Measurements from ENCODE around the gene OR5T2. TPM values are rescaled to one million over a fixed set of nuclear protein-coding genes. Genes with fewer than 3 reads are reported as not detected.
"Not testable (repeated sequence)": the region's sequence is repeated elsewhere in the genome, so short reads cannot be mapped to it uniquely, and the experiment has no call there.

OR5T2 gene
- not detected for total RNA-seq
- long read RNA-seq = 0 reads

GRCh38 chr11:56234155-56234554 lies at the start of gene OR5T2:
Gene OR5T2 (minus strand): TSS chr11:56234255. CDS start chr11:56233062, 1,193 bp downstream.
- intact Hi-C loops (cut with DNase I) = no loop called here
- ATAC-seq (no peak), DNase-seq (ENCODE audit: missing footprints) (no peak)

- intact Hi-C loops (cut with DNase I) = no loop called here
- ATAC-seq = no peak
- no peak for DNase-seq (ENCODE audit: missing footprints)
These were observed 39.8 kb upstream of the OR5T2 start, which contains the start of gene OR5T1 for GRCh38 chr11:56273854-56274253. Gene OR5T1 (plus strand): TSS chr11:56274154. CDS start chr11:56275639, 1,485 bp downstream.

- intact Hi-C loops (cut with DNase I) = no loop called here
- no peak for ATAC-seq
These were observed 37.0 kb upstream of the OR5T2 start for GRCh38 chr11:56271092-56271491.

GRCh38 chr11:56251954-56252353 lies 17.9 kb upstream of the OR5T2 start, which contains the start of gene OR5T3:
Gene OR5T3 (plus strand): TSS chr11:56252254. CDS start chr11:56252254, 0 bp downstream.
- ATAC-seq (no peak), DNase-seq (ENCODE audit: missing footprints) (no peak)
- intact Hi-C loops (cut with DNase I) = no loop called here

More at GRCh38 chr11:56271092-56271491, 37.0 kb upstream of the OR5T2 start:
- no peak for DNase-seq (ENCODE audit: missing footprints)

- intact Hi-C loops (cut with DNase I); ATAC-seq; DNase-seq (ENCODE audit: missing footprints): not testable (repeated sequence)
These were observed 14.3 kb downstream of the OR5T2 start for GRCh38 chr11:56219735-56220134.

GRCh38 chr11:56214537-56214936 lies 19.5 kb downstream of the OR5T2 start:
- DNase-seq (ENCODE audit: missing footprints) = no peak
- intact Hi-C loops (cut with DNase I) = no loop called here
- ATAC-seq = no peak

- no peak for ATAC-seq
- intact Hi-C loops (cut with DNase I) = no loop called here
- DNase-seq (ENCODE audit: missing footprints) = no peak
These were observed 26.3 kb downstream of the OR5T2 start for GRCh38 chr11:56207790-56208189.

GRCh38 chr11:56197367-56197766 lies 36.7 kb downstream of the OR5T2 start:
- intact Hi-C loops (cut with DNase I) = no loop called here
- DNase-seq (ENCODE audit: missing footprints) (no peak), ATAC-seq (no peak)

GRCh38 chr11:56196705-56197104 lies 37.4 kb downstream of the OR5T2 start:
- no peak for DNase-seq (ENCODE audit: missing footprints)
- no peak for ATAC-seq
- intact Hi-C loops (cut with DNase I) = no loop called here

- intact Hi-C loops (cut with DNase I) = no loop called here
- DNase-seq (ENCODE audit: missing footprints) (no peak), ATAC-seq (no peak)
These were observed 45.5 kb downstream of the OR5T2 start for GRCh38 chr11:56188602-56189001.

GRCh38 chr11:56183459-56183858 lies 50.6 kb downstream of the OR5T2 start:
- intact Hi-C loops (cut with DNase I) = no loop called here
- no peak for ATAC-seq
- no peak for DNase-seq (ENCODE audit: missing footprints)

Other genes with a start within 250 kb of the OR5T2 start
- gene OR5F1, start 239.6 kb downstream of the OR5T2 start, total RNA-seq = not detected
- not detected for gene OR5AS1, start 206.6 kb downstream of the OR5T2 start, total RNA-seq
- not detected for gene OR8I2, start 140.9 kb downstream of the OR5T2 start, total RNA-seq
- gene OR8H2, start 130.6 kb downstream of the OR5T2 start, total RNA-seq = not detected
- gene OR8H3, start 111.9 kb downstream of the OR5T2 start, total RNA-seq = not detected
- not detected for gene OR8J3, start 94.1 kb downstream of the OR5T2 start, total RNA-seq
- not detected for gene OR8K5, start 73.9 kb downstream of the OR5T2 start, total RNA-seq
- not detected for gene OR5J2, start 57.6 kb downstream of the OR5T2 start, total RNA-seq
- not detected for gene OR5T3, start 18.0 kb upstream of the OR5T2 start, total RNA-seq
- not detected for gene OR5T1, start 39.9 kb upstream of the OR5T2 start, total RNA-seq
- not detected for gene OR8H1, start 58.0 kb upstream of the OR5T2 start, total RNA-seq
- gene OR8K3, start 80.9 kb upstream of the OR5T2 start, total RNA-seq = not detected
- gene OR8K1, start 111.8 kb upstream of the OR5T2 start, total RNA-seq = not detected
- not detected for gene OR8J1, start 120.0 kb upstream of the OR5T2 start, total RNA-seq
- gene OR8U1, start 141.4 kb upstream of the OR5T2 start, total RNA-seq = not detected
- gene OR5AL1, start 178.4 kb upstream of the OR5T2 start, total RNA-seq = not detected
- gene OR5M3, start 239.1 kb upstream of the OR5T2 start, total RNA-seq = not detected